HepG2 (cell line): ENCODE measurements around the gene PCDHA12.

Experiments used
- CREM ChIP-seq, 2 experiments: sonication (generic) in 1 of 2; formaldehyde crosslinking in 1 of 2; IDR thresholded peaks; 2 replicates each; pipeline versions ENCODE4 v1.4.0 to v1.6.1; 2016 to 2020; ENCODE audit warnings: antibody characterized with exemption in 1 of 2, mild to moderate bottlenecking in 1 of 2, missing genetic modification reagents in 1 of 2
- CTCF ChIP-seq: sonication (generic); formaldehyde crosslinking; IDR thresholded peaks from 2 replicates; pipeline ENCODE4 v1.5.0; 2020; ENCODE audit warnings: mild to moderate bottlenecking, missing genetic modification reagents, moderate library complexity
- FOSL1 ChIP-seq: sonication (generic); formaldehyde crosslinking; IDR thresholded peaks from 2 replicates; pipeline ENCODE4 v1.9.0; 2021; ENCODE audit warnings: missing genetic modification reagents, borderline replicate concordance
- JUND ChIP-seq: sonication (generic); formaldehyde crosslinking; IDR thresholded peaks from 2 replicates; pipeline ENCODE4 v1.8.0; 2022; ENCODE audit warnings: mild to moderate bottlenecking, missing genetic modification reagents
- KAT8 ChIP-seq: IDR thresholded peaks from 2 replicates; pipeline ENCODE4 v1.6.1; 2016; ENCODE audit warnings: missing genetic modification reagents, missing compliant biosample characterization
- NFE2L2 ChIP-seq: fragments of 150-350 bp; IDR thresholded peaks from 2 replicates; pipeline ENCODE4 v1.6.1; 2014; ENCODE audit warnings: low read length
- PHF20 ChIP-seq: sonication (generic); formaldehyde crosslinking; IDR thresholded peaks from 2 replicates; pipeline ENCODE4 v1.5.0; 2020; ENCODE audit warnings: mild to moderate bottlenecking, missing genetic modification reagents
- TBP ChIP-seq: sonication (generic); formaldehyde crosslinking; IDR thresholded peaks from 2 replicates; pipeline ENCODE4 v1.5.0; 2020; ENCODE audit warnings: missing genetic modification reagents
- ZNF713 ChIP-seq: sonication (generic); formaldehyde crosslinking; IDR thresholded peaks from 2 replicates; pipeline ENCODE4 v1.4.0; 2020; ENCODE audit warnings: mild to moderate bottlenecking, missing genetic modification reagents
- TF ChIP-seq, protein P1 (sequence below): sonication (generic); formaldehyde crosslinking; conservative IDR thresholded peaks from 2 replicates; pipeline ENCODE4 v1.8.0; 2022; ENCODE audit warnings: mild to moderate bottlenecking, moderate library complexity, missing genetic modification reagents
- TF ChIP-seq, protein P2 (sequence below): sonication (generic); formaldehyde crosslinking; IDR thresholded peaks from 2 replicates; pipeline ENCODE4 v1.4.0; 2020; ENCODE audit warnings: mild to moderate bottlenecking, missing genetic modification reagents

GRCh38 chr5:140862441-140863295, 12.4 kb upstream of the PCDHA12 start:
- TF ChIP-seq, protein P1, sequence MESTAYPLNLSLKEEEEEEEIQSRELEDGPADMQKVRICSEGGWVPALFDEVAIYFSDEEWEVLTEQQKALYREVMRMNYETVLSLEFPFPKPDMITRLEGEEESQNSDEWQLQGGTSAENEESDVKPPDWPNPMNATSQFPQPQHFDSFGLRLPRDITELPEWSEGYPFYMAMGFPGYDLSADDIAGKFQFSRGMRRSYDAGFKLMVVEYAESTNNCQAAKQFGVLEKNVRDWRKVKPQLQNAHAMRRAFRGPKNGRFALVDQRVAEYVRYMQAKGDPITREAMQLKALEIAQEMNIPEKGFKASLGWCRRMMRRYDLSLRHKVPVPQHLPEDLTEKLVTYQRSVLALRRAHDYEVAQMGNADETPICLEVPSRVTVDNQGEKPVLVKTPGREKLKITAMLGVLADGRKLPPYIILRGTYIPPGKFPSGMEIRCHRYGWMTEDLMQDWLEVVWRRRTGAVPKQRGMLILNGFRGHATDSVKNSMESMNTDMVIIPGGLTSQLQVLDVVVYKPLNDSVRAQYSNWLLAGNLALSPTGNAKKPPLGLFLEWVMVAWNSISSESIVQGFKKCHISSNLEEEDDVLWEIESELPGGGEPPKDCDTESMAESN (CRISPR knock-in tag): no peak
- TF ChIP-seq PHF20 (CRISPR knock-in tag) (no peak), CTCF (CRISPR knock-in tag) (no peak), NFE2L2 (no peak), ZNF713 (no peak), FOSL1 (CRISPR knock-in tag) (no peak), TBP (CRISPR knock-in tag) (no peak), KAT8 (no peak), CREM (IDR thresholded peaks at IDR 0.05) (no peak), CREM (CRISPR knock-in tag; IDR thresholded peaks at IDR 0.05) (no peak), JUND (no peak)
- TF ChIP-seq, protein P2, sequence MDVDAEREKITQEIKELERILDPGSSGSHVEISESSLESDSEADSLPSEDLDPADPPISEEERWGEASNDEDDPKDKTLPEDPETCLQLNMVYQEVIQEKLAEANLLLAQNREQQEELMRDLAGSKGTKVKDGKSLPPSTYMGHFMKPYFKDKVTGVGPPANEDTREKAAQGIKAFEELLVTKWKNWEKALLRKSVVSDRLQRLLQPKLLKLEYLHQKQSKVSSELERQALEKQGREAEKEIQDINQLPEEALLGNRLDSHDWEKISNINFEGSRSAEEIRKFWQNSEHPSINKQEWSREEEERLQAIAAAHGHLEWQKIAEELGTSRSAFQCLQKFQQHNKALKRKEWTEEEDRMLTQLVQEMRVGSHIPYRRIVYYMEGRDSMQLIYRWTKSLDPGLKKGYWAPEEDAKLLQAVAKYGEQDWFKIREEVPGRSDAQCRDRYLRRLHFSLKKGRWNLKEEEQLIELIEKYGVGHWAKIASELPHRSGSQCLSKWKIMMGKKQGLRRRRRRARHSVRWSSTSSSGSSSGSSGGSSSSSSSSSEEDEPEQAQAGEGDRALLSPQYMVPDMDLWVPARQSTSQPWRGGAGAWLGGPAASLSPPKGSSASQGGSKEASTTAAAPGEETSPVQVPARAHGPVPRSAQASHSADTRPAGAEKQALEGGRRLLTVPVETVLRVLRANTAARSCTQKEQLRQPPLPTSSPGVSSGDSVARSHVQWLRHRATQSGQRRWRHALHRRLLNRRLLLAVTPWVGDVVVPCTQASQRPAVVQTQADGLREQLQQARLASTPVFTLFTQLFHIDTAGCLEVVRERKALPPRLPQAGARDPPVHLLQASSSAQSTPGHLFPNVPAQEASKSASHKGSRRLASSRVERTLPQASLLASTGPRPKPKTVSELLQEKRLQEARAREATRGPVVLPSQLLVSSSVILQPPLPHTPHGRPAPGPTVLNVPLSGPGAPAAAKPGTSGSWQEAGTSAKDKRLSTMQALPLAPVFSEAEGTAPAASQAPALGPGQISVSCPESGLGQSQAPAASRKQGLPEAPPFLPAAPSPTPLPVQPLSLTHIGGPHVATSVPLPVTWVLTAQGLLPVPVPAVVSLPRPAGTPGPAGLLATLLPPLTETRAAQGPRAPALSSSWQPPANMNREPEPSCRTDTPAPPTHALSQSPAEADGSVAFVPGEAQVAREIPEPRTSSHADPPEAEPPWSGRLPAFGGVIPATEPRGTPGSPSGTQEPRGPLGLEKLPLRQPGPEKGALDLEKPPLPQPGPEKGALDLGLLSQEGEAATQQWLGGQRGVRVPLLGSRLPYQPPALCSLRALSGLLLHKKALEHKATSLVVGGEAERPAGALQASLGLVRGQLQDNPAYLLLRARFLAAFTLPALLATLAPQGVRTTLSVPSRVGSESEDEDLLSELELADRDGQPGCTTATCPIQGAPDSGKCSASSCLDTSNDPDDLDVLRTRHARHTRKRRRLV (CRISPR knock-in tag): no peak
